ENCODE data around the gene RNF157.

- TF ChIP-seq, protein P1, sequence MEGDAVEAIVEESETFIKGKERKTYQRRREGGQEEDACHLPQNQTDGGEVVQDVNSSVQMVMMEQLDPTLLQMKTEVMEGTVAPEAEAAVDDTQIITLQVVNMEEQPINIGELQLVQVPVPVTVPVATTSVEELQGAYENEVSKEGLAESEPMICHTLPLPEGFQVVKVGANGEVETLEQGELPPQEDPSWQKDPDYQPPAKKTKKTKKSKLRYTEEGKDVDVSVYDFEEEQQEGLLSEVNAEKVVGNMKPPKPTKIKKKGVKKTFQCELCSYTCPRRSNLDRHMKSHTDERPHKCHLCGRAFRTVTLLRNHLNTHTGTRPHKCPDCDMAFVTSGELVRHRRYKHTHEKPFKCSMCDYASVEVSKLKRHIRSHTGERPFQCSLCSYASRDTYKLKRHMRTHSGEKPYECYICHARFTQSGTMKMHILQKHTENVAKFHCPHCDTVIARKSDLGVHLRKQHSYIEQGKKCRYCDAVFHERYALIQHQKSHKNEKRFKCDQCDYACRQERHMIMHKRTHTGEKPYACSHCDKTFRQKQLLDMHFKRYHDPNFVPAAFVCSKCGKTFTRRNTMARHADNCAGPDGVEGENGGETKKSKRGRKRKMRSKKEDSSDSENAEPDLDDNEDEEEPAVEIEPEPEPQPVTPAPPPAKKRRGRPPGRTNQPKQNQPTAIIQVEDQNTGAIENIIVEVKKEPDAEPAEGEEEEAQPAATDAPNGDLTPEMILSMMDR (IDR thresholded peaks at IDR 0.05): no peak
- TF ChIP-seq POLR2A (IDR thresholded peaks at IDR 0.05): no peak
- TF ChIP-seq POLR2AphosphoS5 (IDR thresholded peaks at IDR 0.05): no peak
- TF ChIP-seq EP300 (IDR thresholded peaks at IDR 0.05): no peak
Measured at GRCh38 chr17:76266244-76266938, 26.1 kb upstream of the RNF157 start.
